ENCODE data around the gene TMEM131L. TPM values are rescaled to one million over a fixed set of nuclear protein-coding genes. Genes with fewer than 3 reads are reported as not detected.

The TMEM131L gene, protein sequence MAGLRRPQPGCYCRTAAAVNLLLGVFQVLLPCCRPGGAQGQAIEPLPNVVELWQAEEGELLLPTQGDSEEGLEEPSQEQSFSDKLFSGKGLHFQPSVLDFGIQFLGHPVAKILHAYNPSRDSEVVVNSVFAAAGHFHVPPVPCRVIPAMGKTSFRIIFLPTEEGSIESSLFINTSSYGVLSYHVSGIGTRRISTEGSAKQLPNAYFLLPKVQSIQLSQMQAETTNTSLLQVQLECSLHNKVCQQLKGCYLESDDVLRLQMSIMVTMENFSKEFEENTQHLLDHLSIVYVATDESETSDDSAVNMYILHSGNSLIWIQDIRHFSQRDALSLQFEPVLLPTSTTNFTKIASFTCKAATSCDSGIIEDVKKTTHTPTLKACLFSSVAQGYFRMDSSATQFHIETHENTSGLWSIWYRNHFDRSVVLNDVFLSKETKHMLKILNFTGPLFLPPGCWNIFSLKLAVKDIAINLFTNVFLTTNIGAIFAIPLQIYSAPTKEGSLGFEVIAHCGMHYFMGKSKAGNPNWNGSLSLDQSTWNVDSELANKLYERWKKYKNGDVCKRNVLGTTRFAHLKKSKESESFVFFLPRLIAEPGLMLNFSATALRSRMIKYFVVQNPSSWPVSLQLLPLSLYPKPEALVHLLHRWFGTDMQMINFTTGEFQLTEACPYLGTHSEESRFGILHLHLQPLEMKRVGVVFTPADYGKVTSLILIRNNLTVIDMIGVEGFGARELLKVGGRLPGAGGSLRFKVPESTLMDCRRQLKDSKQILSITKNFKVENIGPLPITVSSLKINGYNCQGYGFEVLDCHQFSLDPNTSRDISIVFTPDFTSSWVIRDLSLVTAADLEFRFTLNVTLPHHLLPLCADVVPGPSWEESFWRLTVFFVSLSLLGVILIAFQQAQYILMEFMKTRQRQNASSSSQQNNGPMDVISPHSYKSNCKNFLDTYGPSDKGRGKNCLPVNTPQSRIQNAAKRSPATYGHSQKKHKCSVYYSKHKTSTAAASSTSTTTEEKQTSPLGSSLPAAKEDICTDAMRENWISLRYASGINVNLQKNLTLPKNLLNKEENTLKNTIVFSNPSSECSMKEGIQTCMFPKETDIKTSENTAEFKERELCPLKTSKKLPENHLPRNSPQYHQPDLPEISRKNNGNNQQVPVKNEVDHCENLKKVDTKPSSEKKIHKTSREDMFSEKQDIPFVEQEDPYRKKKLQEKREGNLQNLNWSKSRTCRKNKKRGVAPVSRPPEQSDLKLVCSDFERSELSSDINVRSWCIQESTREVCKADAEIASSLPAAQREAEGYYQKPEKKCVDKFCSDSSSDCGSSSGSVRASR (N-terminal part only)
- 24.4 TPM for total RNA-seq

DNA sequence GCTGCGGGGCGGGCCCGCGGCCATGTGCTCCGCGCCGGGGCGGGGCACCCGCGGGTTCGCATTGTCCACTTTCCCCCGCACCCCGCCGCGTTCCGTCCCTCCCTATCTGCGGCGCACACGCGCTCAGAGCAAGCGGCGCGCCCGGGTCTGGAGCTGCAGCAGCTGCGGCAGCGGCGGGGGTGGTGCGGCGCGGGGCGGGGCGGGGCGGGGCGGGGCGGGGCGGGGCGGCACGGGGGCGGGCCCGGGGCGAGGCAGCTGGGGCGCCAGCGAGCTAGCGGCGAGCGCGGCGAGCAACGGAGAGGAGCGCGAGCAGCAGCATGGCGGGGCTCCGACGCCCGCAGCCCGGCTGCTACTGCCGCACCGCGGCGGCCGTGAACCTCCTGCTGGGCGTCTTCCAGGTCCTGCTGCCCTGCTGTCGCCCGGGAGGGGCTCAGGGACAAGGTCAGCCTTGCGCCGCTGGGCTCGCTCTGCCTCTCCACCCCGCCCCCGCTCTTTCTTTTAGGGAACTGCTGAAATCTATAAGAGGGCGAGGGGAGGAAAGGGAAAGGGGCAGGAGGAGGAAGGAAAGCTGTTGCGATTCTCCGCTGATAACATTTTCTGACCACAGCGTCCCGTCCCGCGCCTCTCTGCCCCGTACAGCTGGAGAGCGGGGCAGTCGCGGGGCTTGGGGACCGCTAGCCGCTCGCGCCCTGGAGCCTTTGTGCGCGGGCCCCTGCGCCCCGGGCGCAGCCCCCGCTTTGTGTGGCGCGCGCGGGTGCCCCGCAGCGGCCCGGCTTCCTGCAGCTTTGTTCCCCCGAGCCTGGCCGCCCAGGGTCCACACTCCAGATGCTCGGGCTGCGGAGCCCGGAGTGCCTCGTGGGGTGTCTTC, at the start of gene TMEM131L:
Gene TMEM131L, plus strand, starts transcription at position 280 of the 868 bp plus-strand sequence. Its CDS starts 38 bp downstream, at position 318.

DNA sequence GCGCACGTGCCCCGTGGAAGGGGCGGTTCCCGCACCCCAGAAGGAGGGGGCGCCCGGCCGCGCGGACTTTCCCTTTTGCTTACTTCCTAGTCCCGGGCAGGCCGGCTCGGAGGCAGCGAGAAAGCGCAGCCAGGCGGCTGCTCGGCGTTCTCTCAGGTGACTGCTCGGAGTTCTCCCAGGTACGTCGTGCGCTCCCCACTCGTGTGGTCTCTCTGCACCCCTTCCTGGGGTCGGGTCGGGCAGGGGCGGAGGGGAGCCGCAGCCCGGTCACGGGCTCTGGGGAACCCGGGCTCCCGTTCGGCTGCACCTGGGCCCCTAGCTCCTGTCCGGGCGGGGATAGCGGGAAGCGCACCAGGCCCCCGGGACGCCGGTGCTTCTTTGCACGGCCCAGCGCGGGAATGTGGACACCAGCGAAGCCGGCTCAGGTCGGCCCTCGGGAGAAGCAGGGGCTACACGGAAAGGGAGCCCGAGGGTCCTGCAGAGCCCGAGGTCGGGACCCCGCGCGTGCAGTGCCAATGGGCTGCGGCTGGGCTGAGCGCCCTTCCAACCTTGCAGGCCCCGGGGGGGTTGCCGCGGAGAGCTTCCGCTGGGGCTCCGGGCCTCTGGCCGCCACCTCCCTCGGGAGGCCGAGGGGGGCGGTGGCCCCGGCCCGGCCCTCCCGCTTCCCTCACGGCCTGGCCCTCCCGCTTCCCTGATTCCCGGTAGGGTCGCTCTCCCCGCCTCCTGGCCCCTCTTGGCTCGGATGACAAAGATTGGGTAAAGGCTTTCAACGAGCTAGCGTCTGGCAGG, 218.2 kb downstream of the TMEM131L start, which contains the start of gene TLR2:
Gene TLR2, plus strand, starts transcription at position 99 of the 789 bp plus-strand sequence. CDS start 18,628 bp downstream, outside the sequence.

Other genes starting within 250 kb of the TMEM131L start
- gene MND1, start 121.7 kb upstream of the TMEM131L start, total RNA-seq: 4.0 TPM
- 8.7 TPM for gene TLR2, start 217.9 kb downstream of the TMEM131L start, total RNA-seq